Astrocyte (in vitro differentiated cells and primary cell): Measurements from ENCODE around the gene RAPGEF2.

Experiments
- EZH2 ChIP-seq: IDR thresholded peaks from 2 replicates; pipeline ENCODE4 v1.6.1; 2012; ENCODE audit warnings: mild to moderate bottlenecking, low read length, inconsistent platforms; ENCODE audit not compliant: insufficient read depth
- TF ChIP-seq, protein P1 (sequence below): IDR thresholded peaks from 2 replicates; pipeline ENCODE4 v1.5.1; 2011; ENCODE audit warnings: low read depth, mild to moderate bottlenecking, inconsistent platforms, low read length, moderate library complexity; ENCODE audit not compliant: insufficient read depth

DNA sequence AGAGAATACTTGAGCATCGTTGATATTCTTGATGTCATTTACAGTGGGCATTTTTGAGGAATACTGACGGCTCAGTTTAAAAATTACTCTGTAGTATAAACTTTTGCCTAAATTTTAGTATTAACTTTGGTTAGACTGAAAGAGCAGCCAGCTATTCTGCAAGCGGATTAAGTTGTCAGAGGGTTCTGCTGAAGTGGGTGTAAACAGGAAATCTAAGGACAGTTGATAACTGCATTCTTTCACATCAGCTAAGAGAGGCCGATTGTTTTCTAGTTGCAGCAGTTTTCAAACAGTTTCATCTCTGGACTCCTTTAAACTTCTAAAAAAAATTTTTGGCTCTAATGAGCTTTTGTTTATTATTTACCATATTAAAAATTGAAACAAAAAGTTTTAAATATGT, 149.6 kb downstream of the RAPGEF2 start:
- TF ChIP-seq, protein P1, sequence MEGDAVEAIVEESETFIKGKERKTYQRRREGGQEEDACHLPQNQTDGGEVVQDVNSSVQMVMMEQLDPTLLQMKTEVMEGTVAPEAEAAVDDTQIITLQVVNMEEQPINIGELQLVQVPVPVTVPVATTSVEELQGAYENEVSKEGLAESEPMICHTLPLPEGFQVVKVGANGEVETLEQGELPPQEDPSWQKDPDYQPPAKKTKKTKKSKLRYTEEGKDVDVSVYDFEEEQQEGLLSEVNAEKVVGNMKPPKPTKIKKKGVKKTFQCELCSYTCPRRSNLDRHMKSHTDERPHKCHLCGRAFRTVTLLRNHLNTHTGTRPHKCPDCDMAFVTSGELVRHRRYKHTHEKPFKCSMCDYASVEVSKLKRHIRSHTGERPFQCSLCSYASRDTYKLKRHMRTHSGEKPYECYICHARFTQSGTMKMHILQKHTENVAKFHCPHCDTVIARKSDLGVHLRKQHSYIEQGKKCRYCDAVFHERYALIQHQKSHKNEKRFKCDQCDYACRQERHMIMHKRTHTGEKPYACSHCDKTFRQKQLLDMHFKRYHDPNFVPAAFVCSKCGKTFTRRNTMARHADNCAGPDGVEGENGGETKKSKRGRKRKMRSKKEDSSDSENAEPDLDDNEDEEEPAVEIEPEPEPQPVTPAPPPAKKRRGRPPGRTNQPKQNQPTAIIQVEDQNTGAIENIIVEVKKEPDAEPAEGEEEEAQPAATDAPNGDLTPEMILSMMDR, result no peak
- TF ChIP-seq EZH2, result no peak
